GM23338 (cell line): ENCODE measurements around the gene F8. TPM values are rescaled to one million over a fixed set of nuclear protein-coding genes. Genes with fewer than 3 reads are reported as not detected.
A peak's percentile ranks its signal among the peaks of the same experiment; 100 is the strongest.

ENCODE experiments used
- ATAC-seq: fragments of 200-7000 bp; cut with Tn5 transposase; 3 replicates; pipeline ENCODE4 v1.9.1; 2020
- DNase-seq: peaks from one replicate; pipeline ENCODE4 v3.0.0-alpha.2; 2015; ENCODE audit warnings: low spot score
- H2AFZ ChIP-seq: fragments of 200-600 bp; sonication (generic); 2 replicates; pipeline ENCODE4 v1.8.0; 2016; ENCODE audit warnings: antibody characterized with exemption, mild to moderate bottlenecking, moderate library complexity
- H3F3A ChIP-seq: fragments of 200-600 bp; sonication (generic); replicated peaks from 2 replicates; pipeline ENCODE4 v1.8.0; 2017; ENCODE audit warnings: antibody characterized with exemption, mixed run types, low read depth
- H3K27ac ChIP-seq: fragments of 200-600 bp; sonication (generic); 2 replicates; pipeline ENCODE4 v1.6.1; 2016; ENCODE audit warnings: low read depth
- H3K27me3 ChIP-seq: fragments of 200-600 bp; sonication (generic); 2 replicates; pipeline ENCODE4 v1.8.0; 2016; ENCODE audit warnings: mild to moderate bottlenecking, mixed run types, moderate library complexity; ENCODE audit not compliant: insufficient read depth
- H3K36me3 ChIP-seq: fragments of 200-600 bp; sonication (generic); 2 replicates; pipeline ENCODE4 v1.8.0; 2016; ENCODE audit warnings: mild to moderate bottlenecking; ENCODE audit not compliant: insufficient read depth
- H3K4me1 ChIP-seq: fragments of 200-600 bp; sonication (generic); 2 replicates; pipeline ENCODE4 v1.8.0; 2016; ENCODE audit warnings: mild to moderate bottlenecking, moderate library complexity; ENCODE audit not compliant: insufficient read depth
- H3K4me2 ChIP-seq: fragments of 200-600 bp; sonication (generic); 2 replicates; pipeline ENCODE4 v1.7.1; 2017; ENCODE audit warnings: mixed run types
- H3K4me3 ChIP-seq: fragments of 200-600 bp; sonication (generic); 2 replicates; pipeline ENCODE4 v1.6.1; 2016; ENCODE audit warnings: mixed run types
- H3K79me2 ChIP-seq: fragments of 200-600 bp; sonication (generic); replicated peaks from 2 replicates; pipeline ENCODE4 v1.8.0; 2017; ENCODE audit warnings: mild to moderate bottlenecking; ENCODE audit not compliant: insufficient read depth
- H3K9me2 ChIP-seq: fragments of 200-600 bp; sonication (generic); 2 replicates; pipeline ENCODE4 v1.8.0; 2017; ENCODE audit not compliant: insufficient read depth
- H4K20me1 ChIP-seq: fragments of 200-600 bp; sonication (generic); replicated peaks from 2 replicates; pipeline ENCODE4 v1.8.0; 2017; ENCODE audit warnings: mild to moderate bottlenecking; ENCODE audit not compliant: insufficient read depth
- H3K27ac Mint-ChIP-seq: 2 replicates; pipeline ENCODE4 v1.8.0; 2020; ENCODE audit warnings: inconsistent platforms, mild to moderate bottlenecking, moderate library complexity, mixed read lengths
- H3K27me3 Mint-ChIP-seq: 3 replicates; pipeline ENCODE4 v1.8.0; 2022; ENCODE audit warnings: low read depth, mild to moderate bottlenecking, moderate library complexity, mixed read lengths, inconsistent platforms; ENCODE audit not compliant: insufficient read depth, poor library complexity
- H3K36me3 Mint-ChIP-seq: 3 replicates; pipeline ENCODE4 v1.8.0; 2021; ENCODE audit warnings: low read depth, mild to moderate bottlenecking, inconsistent platforms, moderate library complexity, mixed read lengths
- H3K4me1 Mint-ChIP-seq: 3 replicates; pipeline ENCODE4 v1.8.0; 2020; ENCODE audit warnings: mild to moderate bottlenecking, inconsistent platforms, mixed read lengths
- H3K4me3 Mint-ChIP-seq: 3 replicates; pipeline ENCODE4 v1.8.0; 2021; ENCODE audit warnings: moderate library complexity, mild to moderate bottlenecking, inconsistent platforms, mixed read lengths
- H3K9me3 Mint-ChIP-seq: 3 replicates; pipeline ENCODE4 v1.8.0; 2020; ENCODE audit warnings: moderate library complexity, mild to moderate bottlenecking, inconsistent platforms, mixed read lengths
- CREB1 ChIP-seq: fragments of 250-450 bp; sonication (Bioruptor Pico); IDR thresholded peaks from 2 replicates; pipeline ENCODE4 v1.5.0; 2020; ENCODE audit warnings: low read depth, mild to moderate bottlenecking, moderate library complexity
- CTCF ChIP-seq, 2 experiments: fragments of 200-600 bp in 1 of 2; sonication (generic) in 1 of 2; conservative IDR thresholded peaks; 2 replicates each; pipeline versions ENCODE4 v1.5.1 to v1.6.1; 2016 to 2017; ENCODE audit warnings: antibody characterized with exemption in 2 of 2, low read depth in 2 of 2, mild to moderate bottlenecking in 2 of 2, moderate library complexity in 1 of 2
- ETS1 ChIP-seq: IDR thresholded peaks from 2 replicates; pipeline ENCODE4 v1.6.1; 2016; ENCODE audit warnings: antibody characterized with exemption
- EZH2phosphoT487 ChIP-seq: fragments of 200-600 bp; sonication (generic); IDR thresholded peaks from one replicate; pipeline ENCODE4 v1.8.1; 2018; ENCODE audit warnings: antibody characterized with exemption; ENCODE audit not compliant: unreplicated experiment
- POLR2AphosphoS5 ChIP-seq: IDR thresholded peaks from 2 replicates; pipeline ENCODE4 v1.6.1; 2016; ENCODE audit warnings: antibody characterized with exemption, low read depth
- ZNF331 ChIP-seq: fragments of 250-450 bp; sonication (Bioruptor Pico); IDR thresholded peaks from 2 replicates; pipeline ENCODE4 v1.5.0; 2020; ENCODE audit warnings: low read depth, mild to moderate bottlenecking, moderate library complexity
- ZNF462 ChIP-seq: fragments of 250-450 bp; sonication (Bioruptor Pico); IDR thresholded peaks from 2 replicates; pipeline ENCODE4 v1.5.0; 2020; ENCODE audit warnings: mild to moderate bottlenecking, moderate library complexity
- long read RNA-seq: library from polyadenylated mRNA; unstranded; transcript quantifications from one replicate; pipeline ENCODE4 v2.0.0, GENCODE V29; 2020; ENCODE audit not compliant: unreplicated experiment
- polyA plus RNA-seq: library from polyadenylated mRNA; unstranded; fragments of >200 nt; fragmentation: Nextera tagmentation; extraction: Ambion mirVana; gene quantifications from 2 replicates; pipeline ENCODE4 v1.2.1, GENCODE V29; 2016
- total RNA-seq: library from RNA; depleted of rRNA; stranded (reverse); fragments of >200 nt; shearing (Covaris generic); gene quantifications from 2 replicates; pipeline ENCODE4 v1.2.3, GENCODE V29; 2014; rRNA removed
- TF ChIP-seq, protein P1 (sequence below): IDR thresholded peaks from one replicate; pipeline ENCODE4 v1.6.1; 2018; ENCODE audit warnings: antibody characterized with exemption; ENCODE audit not compliant: unreplicated experiment

The F8 gene
- total RNA-seq (1.8 and 2.9 TPM in 2 replicates), polyA plus RNA-seq (0.63 and 0.70 TPM in 2 replicates)
- long read RNA-seq, partial matches to known transcripts, result 0 of 2 reads
- long read RNA-seq, other reads (novel, unspliced or antisense), result 2 of 2 reads

DNA sequence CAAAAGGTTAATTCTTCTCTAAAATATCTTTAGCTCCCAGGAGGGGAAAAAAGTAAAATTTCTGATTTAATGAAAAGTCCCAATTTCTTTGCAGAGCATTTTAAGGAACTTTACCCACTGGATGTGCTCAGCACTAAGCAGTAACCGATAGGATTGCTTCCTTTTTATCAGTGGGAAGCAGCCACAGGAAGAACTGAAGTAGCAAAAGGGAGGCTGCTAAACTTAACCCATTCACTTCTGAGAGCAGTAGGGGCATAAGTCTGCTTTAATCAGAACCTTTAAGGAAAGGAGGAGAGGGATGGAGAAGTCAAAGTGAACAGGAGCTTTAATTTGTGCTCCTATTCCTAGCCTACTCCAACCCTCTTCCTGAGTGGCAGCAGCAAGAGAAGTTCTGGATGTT, at the start of gene F8:
Gene F8 (minus strand): TSS at position 139 of the 400 bp plus-strand sequence. CDS start 171 bp downstream, outside the sequence.
- no peak within 1 kb of the TSS for H3K4me3 ChIP-seq
- no peak for DNase-seq
- H3K4me1 ChIP-seq, result no peaks in the 10 kb centered on the region
- H3K4me2 ChIP-seq, result no peak within 1 kb of the TSS
- no peaks in the 10 kb centered on the region for H4K20me1 ChIP-seq
- TF ChIP-seq CTCF (conservative IDR thresholded peaks at IDR 0.05; ENCODE audit: low read depth in 2 of 2), result no peak
- TF ChIP-seq CREB1 (CRISPR knock-in tag), result no peak
- TF ChIP-seq ZNF331 (CRISPR knock-in tag), result no peak
- no peak for TF ChIP-seq EZH2phosphoT487
- no peak for TF ChIP-seq ZNF462 (CRISPR knock-in tag)
- TF ChIP-seq, protein P1, sequence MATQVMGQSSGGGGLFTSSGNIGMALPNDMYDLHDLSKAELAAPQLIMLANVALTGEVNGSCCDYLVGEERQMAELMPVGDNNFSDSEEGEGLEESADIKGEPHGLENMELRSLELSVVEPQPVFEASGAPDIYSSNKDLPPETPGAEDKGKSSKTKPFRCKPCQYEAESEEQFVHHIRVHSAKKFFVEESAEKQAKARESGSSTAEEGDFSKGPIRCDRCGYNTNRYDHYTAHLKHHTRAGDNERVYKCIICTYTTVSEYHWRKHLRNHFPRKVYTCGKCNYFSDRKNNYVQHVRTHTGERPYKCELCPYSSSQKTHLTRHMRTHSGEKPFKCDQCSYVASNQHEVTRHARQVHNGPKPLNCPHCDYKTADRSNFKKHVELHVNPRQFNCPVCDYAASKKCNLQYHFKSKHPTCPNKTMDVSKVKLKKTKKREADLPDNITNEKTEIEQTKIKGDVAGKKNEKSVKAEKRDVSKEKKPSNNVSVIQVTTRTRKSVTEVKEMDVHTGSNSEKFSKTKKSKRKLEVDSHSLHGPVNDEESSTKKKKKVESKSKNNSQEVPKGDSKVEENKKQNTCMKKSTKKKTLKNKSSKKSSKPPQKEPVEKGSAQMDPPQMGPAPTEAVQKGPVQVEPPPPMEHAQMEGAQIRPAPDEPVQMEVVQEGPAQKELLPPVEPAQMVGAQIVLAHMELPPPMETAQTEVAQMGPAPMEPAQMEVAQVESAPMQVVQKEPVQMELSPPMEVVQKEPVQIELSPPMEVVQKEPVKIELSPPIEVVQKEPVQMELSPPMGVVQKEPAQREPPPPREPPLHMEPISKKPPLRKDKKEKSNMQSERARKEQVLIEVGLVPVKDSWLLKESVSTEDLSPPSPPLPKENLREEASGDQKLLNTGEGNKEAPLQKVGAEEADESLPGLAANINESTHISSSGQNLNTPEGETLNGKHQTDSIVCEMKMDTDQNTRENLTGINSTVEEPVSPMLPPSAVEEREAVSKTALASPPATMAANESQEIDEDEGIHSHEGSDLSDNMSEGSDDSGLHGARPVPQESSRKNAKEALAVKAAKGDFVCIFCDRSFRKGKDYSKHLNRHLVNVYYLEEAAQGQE, result no peak
- TF ChIP-seq POLR2AphosphoS5, result no peak
- TF ChIP-seq ETS1, result no peak
- peaks cover 5% of the 10 kb centered on the region for H3K27me3 Mint-ChIP-seq
- no peak within 1 kb of the TSS for H3K4me3 Mint-ChIP-seq
- peaks cover 4% of the 10 kb centered on the region; the same call in 1 of the 2 replicates for H3K79me2 ChIP-seq
- no peaks in the 10 kb centered on the region for H3K27me3 ChIP-seq
- H3K36me3 Mint-ChIP-seq, result no peaks in the 10 kb centered on the region
- no peaks in the 10 kb centered on the region for H3F3A ChIP-seq
- ATAC-seq, result no peak
- no peaks in the 10 kb centered on the region for H3K36me3 ChIP-seq
- no peak within 1 kb of the TSS for H2AFZ ChIP-seq
- H3K27ac Mint-ChIP-seq, result 0 out of 2 replicates have a peak within 1 kb of the TSS, but pooled peaks have one; percentile 24
- no peaks in the 10 kb centered on the region for H3K9me2 ChIP-seq
- peaks cover 7% of the 10 kb centered on the region; the same call in 2 of the 3 replicates for H3K4me1 Mint-ChIP-seq
- no peak within 1 kb of the TSS for H3K27ac ChIP-seq
- H3K9me3 Mint-ChIP-seq, result no peaks in the 10 kb centered on the region; the same call in 2 of the 3 replicates
